H9 (cell line): ENCODE measurements around the gene LITAF. TPM values are rescaled to one million over a fixed set of nuclear protein-coding genes. Genes with fewer than 3 reads are reported as not detected.

ENCODE experiments used
- DNase-seq: peaks from one replicate; pipeline ENCODE4 v3.0.0-alpha.2; 2017
- H2AFZ ChIP-seq: one replicate; pipeline ENCODE4 v1.6.1; 2013; ENCODE audit warnings: mild to moderate bottlenecking, low read length, control low read depth, moderate library complexity
- H2AK5ac ChIP-seq: 2 replicates; pipeline ENCODE4 v1.6.1; 2013; ENCODE audit warnings: low read length, control low read depth, mixed read lengths; ENCODE audit not compliant: insufficient read length
- H2BK120ac ChIP-seq: one replicate; pipeline ENCODE4 v1.6.1; 2013; ENCODE audit warnings: low read depth, mild to moderate bottlenecking, low read length, control low read depth, inconsistent platforms; ENCODE audit not compliant: poor library complexity, severe bottlenecking
- H2BK12ac ChIP-seq: 2 replicates; pipeline ENCODE4 v1.6.1; 2013; ENCODE audit warnings: low read length, control low read depth, mixed read lengths, low read depth; ENCODE audit not compliant: insufficient read length
- H2BK15ac ChIP-seq: 2 replicates; pipeline ENCODE4 v1.6.1; 2013; ENCODE audit warnings: low read depth, low read length, control low read depth
- H2BK20ac ChIP-seq: one replicate; pipeline ENCODE4 v1.6.1; 2013; ENCODE audit warnings: low read depth, mild to moderate bottlenecking, low read length, control low read depth, inconsistent platforms; ENCODE audit not compliant: poor library complexity, severe bottlenecking
- H2BK5ac ChIP-seq: 2 replicates; pipeline ENCODE4 v1.6.1; 2013; ENCODE audit warnings: low read length, control low read depth, mixed read lengths; ENCODE audit not compliant: insufficient read length
- H3K14ac ChIP-seq: 2 replicates; pipeline ENCODE4 v1.6.1; 2013; ENCODE audit warnings: low read length, control low read depth; ENCODE audit not compliant: insufficient read depth
- H3K18ac ChIP-seq: 2 replicates; pipeline ENCODE4 v1.6.1; 2013; ENCODE audit warnings: low read depth, mild to moderate bottlenecking, mixed read lengths, low read length, control low read depth; ENCODE audit not compliant: insufficient read length
- H3K23ac ChIP-seq: 2 replicates; pipeline ENCODE4 v1.6.1; 2013; ENCODE audit warnings: low read length, control low read depth, mixed read lengths, low read depth; ENCODE audit not compliant: insufficient read length
- H3K23me2 ChIP-seq: 2 replicates; pipeline ENCODE4 v1.6.1; 2013; ENCODE audit warnings: low read depth, mild to moderate bottlenecking, mixed read lengths, low read length, control low read depth; ENCODE audit not compliant: insufficient read length, poor library complexity, severe bottlenecking
- H3K27ac ChIP-seq: 2 replicates; pipeline ENCODE4 v1.5.1; 2013; ENCODE audit warnings: low read length, control low read depth, mixed read lengths, low read depth; ENCODE audit not compliant: insufficient read length
- H3K27me3 ChIP-seq: 2 replicates; pipeline ENCODE4 v1.6.1; 2013; ENCODE audit warnings: low read length, control low read depth, inconsistent platforms; ENCODE audit not compliant: insufficient read depth
- H3K4ac ChIP-seq: 2 replicates; pipeline ENCODE4 v1.6.1; 2013; ENCODE audit warnings: low read depth, mild to moderate bottlenecking, control low read depth, inconsistent platforms, low read length, moderate library complexity
- H3K4me1 ChIP-seq: 2 replicates; pipeline ENCODE4 v1.6.1; 2013; ENCODE audit warnings: low read length, control low read depth, inconsistent platforms; ENCODE audit not compliant: insufficient read depth
- H3K4me2 ChIP-seq: 2 replicates; pipeline ENCODE4 v1.6.1; 2013; ENCODE audit warnings: low read length, control low read depth, mixed read lengths; ENCODE audit not compliant: insufficient read length, insufficient read depth
- H3K56ac ChIP-seq: 2 replicates; pipeline ENCODE4 v1.6.1; 2013; ENCODE audit warnings: low read depth, mild to moderate bottlenecking, mixed read lengths, low read length, control low read depth; ENCODE audit not compliant: insufficient read length
- H3K79me1 ChIP-seq: 2 replicates; pipeline ENCODE4 v1.6.1; 2013; ENCODE audit warnings: low read depth, mild to moderate bottlenecking, moderate library complexity, low read length, control low read depth, inconsistent platforms; ENCODE audit not compliant: insufficient read depth, poor library complexity, severe bottlenecking
- H3K79me2 ChIP-seq: 2 replicates; pipeline ENCODE4 v1.6.1; 2013; ENCODE audit warnings: low read length, control low read depth, inconsistent platforms; ENCODE audit not compliant: insufficient read depth
- H3K9ac ChIP-seq: 2 replicates; pipeline ENCODE4 v1.6.1; 2013; ENCODE audit warnings: low read length, control low read depth, mixed read lengths; ENCODE audit not compliant: insufficient read length; ENCODE audit errors: extremely low read depth
- H3K9me3 ChIP-seq: one replicate; pipeline ENCODE4 v1.6.1; 2013; ENCODE audit warnings: low read depth, low read length, inconsistent platforms; ENCODE audit not compliant: control insufficient read depth
- H3T11ph ChIP-seq: one replicate; pipeline ENCODE4 v1.6.1; 2013; ENCODE audit warnings: mild to moderate bottlenecking, low read length, control low read depth, inconsistent platforms
- H4K20me1 ChIP-seq: one replicate; pipeline ENCODE4 v1.6.1; 2013; ENCODE audit not compliant: control insufficient read depth, insufficient read length, insufficient read depth
- H4K5ac ChIP-seq: 2 replicates; pipeline ENCODE4 v1.6.1; 2013; ENCODE audit warnings: low read depth, mild to moderate bottlenecking, mixed read lengths, low read length, control low read depth; ENCODE audit not compliant: insufficient read length
- H4K8ac ChIP-seq: replicated peaks from 2 replicates; pipeline ENCODE4 v1.6.1; 2013; ENCODE audit warnings: low read length, control low read depth, mixed read lengths, low read depth; ENCODE audit not compliant: insufficient read length
- H4K91ac ChIP-seq: 2 replicates; pipeline ENCODE4 v1.6.1; 2013; ENCODE audit warnings: low read depth, mild to moderate bottlenecking, moderate library complexity, mixed read lengths, low read length, control low read depth; ENCODE audit not compliant: insufficient read length
- H3K27ac Mint-ChIP-seq, 3 experiments: 2 replicates in 2 of 3; 3 replicates in 1 of 3; pipeline ENCODE4 v1.8.0; 2020 to 2021; ENCODE audit warnings: mixed read lengths in 3 of 3, mild to moderate bottlenecking in 1 of 3, moderate library complexity in 1 of 3
- H3K27me3 Mint-ChIP-seq: 2 replicates; pipeline ENCODE4 v1.8.0; 2021; ENCODE audit warnings: low read depth, mild to moderate bottlenecking, moderate library complexity, mixed read lengths
- H3K36me3 Mint-ChIP-seq, 3 experiments: 2 replicates in 2 of 3; 3 replicates in 1 of 3; pipeline ENCODE4 v1.8.0; 2020 to 2021; ENCODE audit warnings: low read depth in 3 of 3, mixed read lengths in 3 of 3; ENCODE audit not compliant: insufficient read depth in 1 of 3
- H3K4me1 Mint-ChIP-seq, 2 experiments: 2 replicates each; pipeline ENCODE4 v1.8.0; 2020; ENCODE audit warnings: mixed read lengths in 2 of 2
- H3K4me3 Mint-ChIP-seq, 2 experiments: 2 replicates in 1 of 2; 3 replicates in 1 of 2; pipeline ENCODE4 v1.8.0; 2020 to 2021; ENCODE audit warnings: mild to moderate bottlenecking in 2 of 2, mixed read lengths in 2 of 2, moderate library complexity in 1 of 2
- H3K9me3 Mint-ChIP-seq, 2 experiments: 2 replicates in 1 of 2; 3 replicates in 1 of 2; pipeline ENCODE4 v1.8.0; 2020; ENCODE audit warnings: mild to moderate bottlenecking in 2 of 2, mixed read lengths in 2 of 2, moderate library complexity in 1 of 2
- CTCF ChIP-seq: fragments of 200-600 bp; sonication (generic); conservative IDR thresholded peaks from 3 replicates; pipeline ENCODE4 v1.8.0; 2021; ENCODE audit warnings: antibody characterized with exemption, mild to moderate bottlenecking
- WGBS: extraction: QIAGEN DNeasy Blood & Tissue Kit; methylation state at CpG from one replicate; pipeline ENCODE4 v1.1.7; 2013; ENCODE audit warnings: missing lambda C conversion rate, low lambda C conversion rate, mixed read lengths; ENCODE audit not compliant: insufficient read length; ENCODE audit errors: extremely low coverage; 5-methylcytosine and 5-hydroxymethylcytosine counted together
- total RNA-seq: library from RNA; stranded (reverse); gene quantifications from 2 replicates; pipeline ENCODE4 v1.2.1, GENCODE V29; 2021

LITAF gene
- total RNA-seq, 1 experiment from 2014 or later: 249 TPM

GRCh38 chr16:11631214-11631613, 44.5 kb upstream of the LITAF start:
- no peak overlapping the region for H3K23ac ChIP-seq
- WGBS: no CpG with 5 or more reads among the region's 7 CpGs
- H3K9ac ChIP-seq: no peak overlapping the region

More at GRCh38 chr16:11631214-11631613, 44.5 kb upstream of the LITAF start:
- no peak for DNase-seq
- Mint-ChIP-seq H3K9me3 (no peaks in the 10 kb centered on the region; a peak in 1 of 5 replicates), H3K27ac (no peak overlapping the region; a peak in 1 of 7 replicates), H3K36me3 (0 out of 7 replicates have a peak, but pooled peaks cover 0 to 4% (median 0%) of the 10 kb centered on the region in 3 experiments), H3K27me3 (peaks cover 4% of the 10 kb centered on the region), H3K4me3 (no peak overlapping the region), H3K4me1 (peaks cover 27 to 39% of the 10 kb centered on the region in 2 experiments)
- peaks cover 3% of the 10 kb centered on the region; the same call in 1 of the 2 replicates for H3K4me1 ChIP-seq
- H3K79me1 ChIP-seq: no peaks in the 10 kb centered on the region
- H4K91ac ChIP-seq: no peak overlapping the region
- no peak overlapping the region for H2BK120ac ChIP-seq
- no peak overlapping the region for H2AK5ac ChIP-seq
- H3K9me3 ChIP-seq: no peaks in the 10 kb centered on the region
- no peak overlapping the region for H3K27ac ChIP-seq
- no peak overlapping the region for H2BK15ac ChIP-seq
- H3K56ac ChIP-seq: no peak overlapping the region
- no peak overlapping the region for H4K8ac ChIP-seq
- no peak for TF ChIP-seq CTCF
- no peak overlapping the region for H2BK5ac ChIP-seq
- no peak overlapping the region for H2BK12ac ChIP-seq
- H3K27me3 ChIP-seq: no peaks in the 10 kb centered on the region
- no peaks in the 10 kb centered on the region for H3K79me2 ChIP-seq
- H4K5ac ChIP-seq: no peak overlapping the region
- peaks cover 3% of the 10 kb centered on the region for H3K23me2 ChIP-seq
- no peak overlapping the region for H2AFZ ChIP-seq
- no peak overlapping the region; the same call in 1 of the 2 replicates for H3K14ac ChIP-seq
- no peak overlapping the region for H3K18ac ChIP-seq
- H4K20me1 ChIP-seq: no peaks in the 10 kb centered on the region
- H3K4ac ChIP-seq: no peak overlapping the region
- no peak overlapping the region for H3T11ph ChIP-seq
- H2BK20ac ChIP-seq: no peak overlapping the region
- no peak overlapping the region for H3K4me2 ChIP-seq
